Nephron progenitor cell (in vitro differentiated cells): ENCODE results near the gene NGEF.
A peak's percentile ranks its signal among the peaks of the same experiment; 100 is the strongest.
"Not testable (repeated sequence)": the region's sequence is repeated elsewhere in the genome, so short reads cannot be mapped to it uniquely, and the experiment has no call there.

Experiments used
- DNase-seq: peaks from one replicate; pipeline ENCODE4 v3.0.0; 2021
- H3K27ac Mint-ChIP-seq: 2 replicates; pipeline ENCODE4 v1.8.0; 2021; ENCODE audit warnings: mild to moderate bottlenecking, moderate library complexity, mixed read lengths
- H3K27me3 Mint-ChIP-seq: 2 replicates; pipeline ENCODE4 v1.8.0; 2021; ENCODE audit warnings: mild to moderate bottlenecking, low read depth, mixed read lengths; ENCODE audit not compliant: poor library complexity
- H3K36me3 Mint-ChIP-seq: 2 replicates; pipeline ENCODE4 v1.8.0; 2021; ENCODE audit warnings: low read depth, mixed read lengths
- H3K4me1 Mint-ChIP-seq: 2 replicates; pipeline ENCODE4 v1.8.0; 2021; ENCODE audit warnings: mixed read lengths
- H3K4me3 Mint-ChIP-seq: 2 replicates; pipeline ENCODE4 v1.8.0; 2021; ENCODE audit warnings: mild to moderate bottlenecking, moderate library complexity, mixed read lengths
- H3K9me3 Mint-ChIP-seq: 2 replicates; pipeline ENCODE4 v1.8.0; 2021; ENCODE audit warnings: mild to moderate bottlenecking, moderate library complexity, mixed read lengths
- TF ChIP-seq, protein P1 (sequence below): fragments of 200-600 bp; sonication (generic); IDR thresholded peaks from 2 replicates; pipeline ENCODE4 v1.5.0; 2021; ENCODE audit warnings: antibody characterized with exemption

The NGEF gene

GRCh38 chr2:233053928-233054784 lies 41.1 kb upstream of the NGEF start:
- Mint-ChIP-seq H3K9me3 (no peaks in the 10 kb centered on the region), H3K27ac (no peak overlapping the region), H3K4me3 (no peak overlapping the region), H3K27me3 (peaks cover 61% of the 10 kb centered on the region), H3K4me1 (peaks cover 24% of the 10 kb centered on the region), H3K36me3 (no peaks in the 10 kb centered on the region)
- TF ChIP-seq, protein P1, sequence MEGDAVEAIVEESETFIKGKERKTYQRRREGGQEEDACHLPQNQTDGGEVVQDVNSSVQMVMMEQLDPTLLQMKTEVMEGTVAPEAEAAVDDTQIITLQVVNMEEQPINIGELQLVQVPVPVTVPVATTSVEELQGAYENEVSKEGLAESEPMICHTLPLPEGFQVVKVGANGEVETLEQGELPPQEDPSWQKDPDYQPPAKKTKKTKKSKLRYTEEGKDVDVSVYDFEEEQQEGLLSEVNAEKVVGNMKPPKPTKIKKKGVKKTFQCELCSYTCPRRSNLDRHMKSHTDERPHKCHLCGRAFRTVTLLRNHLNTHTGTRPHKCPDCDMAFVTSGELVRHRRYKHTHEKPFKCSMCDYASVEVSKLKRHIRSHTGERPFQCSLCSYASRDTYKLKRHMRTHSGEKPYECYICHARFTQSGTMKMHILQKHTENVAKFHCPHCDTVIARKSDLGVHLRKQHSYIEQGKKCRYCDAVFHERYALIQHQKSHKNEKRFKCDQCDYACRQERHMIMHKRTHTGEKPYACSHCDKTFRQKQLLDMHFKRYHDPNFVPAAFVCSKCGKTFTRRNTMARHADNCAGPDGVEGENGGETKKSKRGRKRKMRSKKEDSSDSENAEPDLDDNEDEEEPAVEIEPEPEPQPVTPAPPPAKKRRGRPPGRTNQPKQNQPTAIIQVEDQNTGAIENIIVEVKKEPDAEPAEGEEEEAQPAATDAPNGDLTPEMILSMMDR: peak; percentile 97
- peak; percentile 81 for DNase-seq

GRCh38 chr2:233052517-233052916 lies 39.5 kb upstream of the NGEF start:
- not testable (repeated sequence) for DNase-seq, H3K4me3 Mint-ChIP-seq, H3K27ac Mint-ChIP-seq, H3K36me3 Mint-ChIP-seq, H3K9me3 Mint-ChIP-seq
- Mint-ChIP-seq H3K27me3 (peaks cover 67% of the 10 kb centered on the region), H3K4me1 (peaks cover 16% of the 10 kb centered on the region)

DNA sequence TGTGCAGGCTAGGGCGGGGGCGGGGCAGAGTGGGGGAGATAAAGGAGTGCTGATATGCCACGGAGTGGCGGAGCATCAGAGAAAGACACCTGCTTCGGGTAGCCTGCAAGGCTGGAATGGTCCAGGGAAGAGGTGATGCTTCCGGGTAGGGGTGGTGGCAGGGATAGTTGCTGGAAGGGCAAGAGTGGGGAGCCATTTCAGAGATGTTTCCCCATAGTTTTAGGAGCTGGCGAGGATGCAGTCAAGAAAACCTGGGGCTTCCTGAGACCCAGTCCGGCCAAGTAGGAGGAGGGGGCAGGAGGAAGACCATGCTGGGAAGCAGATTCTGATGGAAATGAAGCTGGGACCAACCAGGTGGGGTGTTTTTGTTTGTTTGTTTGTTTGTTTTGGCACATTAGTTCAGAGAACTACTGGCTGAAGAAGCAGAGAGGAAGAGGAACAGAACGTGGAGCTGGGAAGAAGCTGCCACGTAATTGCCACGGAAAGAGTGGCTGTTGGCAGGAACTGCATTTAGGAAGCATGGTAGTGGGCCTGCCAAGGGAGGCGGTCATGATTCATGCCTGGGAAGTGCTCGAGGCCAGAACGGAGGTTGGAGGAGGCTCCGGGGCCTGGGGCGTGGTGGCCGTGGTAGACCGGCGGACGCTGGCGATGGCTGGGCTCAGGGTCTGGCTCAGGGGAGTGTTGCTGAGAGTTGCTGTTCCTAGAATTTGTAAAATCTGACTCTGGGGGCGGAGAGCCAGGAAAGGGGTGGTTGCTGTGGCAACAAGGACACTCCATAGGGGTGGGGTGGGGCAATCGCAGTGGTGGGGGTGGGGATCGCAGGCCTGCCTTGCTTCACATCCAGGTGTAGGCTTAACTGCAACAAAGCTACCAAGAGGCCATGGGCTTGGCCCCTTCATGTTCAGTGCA lies 38.4 kb upstream of the NGEF start:
- TF ChIP-seq, protein P1: no peak
- Mint-ChIP-seq H3K27me3 (peaks cover 65% of the 10 kb centered on the region), H3K27ac (no peak overlapping the region), H3K4me3 (peak overlapping the region; percentile 46), H3K4me1 (peaks cover 16% of the 10 kb centered on the region), H3K9me3 (no peaks in the 10 kb centered on the region), H3K36me3 (no peaks in the 10 kb centered on the region)
- peak; percentile 35 for DNase-seq

GRCh38 chr2:233049194-233049761 lies 36.2 kb upstream of the NGEF start:
- no peak overlapping the region for H3K27ac Mint-ChIP-seq
- no peaks in the 10 kb centered on the region for H3K9me3 Mint-ChIP-seq
- no peaks in the 10 kb centered on the region for H3K36me3 Mint-ChIP-seq
- no peak for DNase-seq
- peaks cover 59% of the 10 kb centered on the region for H3K27me3 Mint-ChIP-seq
- TF ChIP-seq, protein P1: no peak
- no peak overlapping the region for H3K4me3 Mint-ChIP-seq
- peaks cover 16% of the 10 kb centered on the region for H3K4me1 Mint-ChIP-seq

GRCh38 chr2:233048569-233049193 lies 35.6 kb upstream of the NGEF start:
- DNase-seq: no peak
- TF ChIP-seq, protein P1: no peak
- Mint-ChIP-seq H3K4me3 (no peak overlapping the region), H3K27me3 (peaks cover 58% of the 10 kb centered on the region), H3K27ac (no peak overlapping the region), H3K36me3 (no peaks in the 10 kb centered on the region), H3K4me1 (peaks cover 16% of the 10 kb centered on the region), H3K9me3 (no peaks in the 10 kb centered on the region)
